Medulla oblongata (tissue), 1 donor: ENCODE measurements around the gene LCE3C.
A peak's percentile ranks its signal among the peaks of the same experiment; 100 is the strongest.

Source experiments
- DNase-seq: peaks from one replicate; pipeline ENCODE4 v3.0.0-alpha.2; 2015; ENCODE audit errors: extremely low spot score

LCE3C gene

GRCh38 chr1:152599934-152600333, at the start of gene LCE3C:
TSS of gene LCE3C (plus strand) at chr1:152600234. CDS start at chr1:152600732, 498 bp downstream.
- DNase-seq, result no peak

- no peak for DNase-seq
Measured at GRCh38 chr1:152565115-152565514, 34.9 kb upstream of the LCE3C start.

- DNase-seq, result no peak
Measured at GRCh38 chr1:152565535-152566215, 34.4 kb upstream of the LCE3C start.

- peak; percentile 1 for DNase-seq
Measured at GRCh38 chr1:152566681-152567080, 33.4 kb upstream of the LCE3C start, which contains the start of gene LCE3E. TSS of gene LCE3E (minus strand) at chr1:152566780. CDS start at chr1:152566208, 572 bp downstream.

GRCh38 chr1:152577168-152577567, 22.9 kb upstream of the LCE3C start:
- peak; percentile 0 for DNase-seq

GRCh38 chr1:152579526-152579925, 20.5 kb upstream of the LCE3C start:
- DNase-seq, result peak; percentile 1

GRCh38 chr1:152580433-152580832, 19.6 kb upstream of the LCE3C start, which contains the start of gene LCE3D:
TSS of gene LCE3D (minus strand) at chr1:152580516. CDS start at chr1:152579936, 580 bp downstream.
- peak; percentile 0 for DNase-seq

- peak; percentile 0 for DNase-seq
Measured at GRCh38 chr1:152582647-152583046, 17.4 kb upstream of the LCE3C start.

GRCh38 chr1:152585586-152585985, 14.4 kb upstream of the LCE3C start:
- DNase-seq, result no peak

- no peak for DNase-seq
Measured at GRCh38 chr1:152596986-152597385, 3.0 kb upstream of the LCE3C start.

GRCh38 chr1:152613511-152613910, 13.5 kb downstream of the LCE3C start, which contains the start of gene LCE3B:
TSS of gene LCE3B (plus strand) at chr1:152613811. CDS start at chr1:152613811, 0 bp downstream.
- no peak for DNase-seq

GRCh38 chr1:152621993-152622392, 22.0 kb downstream of the LCE3C start:
- peak; percentile 1 for DNase-seq

GRCh38 chr1:152622803-152623202, 22.8 kb downstream of the LCE3C start, which contains the start of gene LCE3A:
TSS of gene LCE3A (minus strand) at chr1:152623103. CDS start at chr1:152623103, 0 bp downstream.
- DNase-seq, result peak; percentile 1

GRCh38 chr1:152623203-152623844, 23.3 kb downstream of the LCE3C start:
- peak; percentile 1 for DNase-seq

GRCh38 chr1:152626744-152627143, 26.7 kb downstream of the LCE3C start:
- DNase-seq, result peak; percentile 1

- DNase-seq, result peak; percentile 0
Measured at GRCh38 chr1:152630596-152630995, 30.6 kb downstream of the LCE3C start.

- no peak for DNase-seq
Measured at GRCh38 chr1:152640351-152640750, 40.3 kb downstream of the LCE3C start.

- DNase-seq, result no peak
Measured at GRCh38 chr1:152643945-152644344, 43.9 kb downstream of the LCE3C start.

- no peak for DNase-seq
Measured at GRCh38 chr1:152645146-152645545, 45.1 kb downstream of the LCE3C start.

- no peak for DNase-seq
Measured at GRCh38 chr1:152646656-152647055, 46.6 kb downstream of the LCE3C start.
